ENCODE data around the gene DLG2. TPM values are rescaled to one million over a fixed set of nuclear protein-coding genes. Genes with fewer than 3 reads are reported as not detected.
"Not testable (repeated sequence)": the region's sequence is repeated elsewhere in the genome, so short reads cannot be mapped to it uniquely, and the experiment has no call there.

DLG2 gene
- total RNA-seq, 4 donors from 2014 or later, result 37.9 to 71.5 (median 44.9) TPM

GRCh38 chr11:83600661-83601060, 2026.5 kb downstream of the DLG2 start:
- DNase-seq (ENCODE audit: low spot score in 2 of 2), result no peak
- WGBS, result 38% methylated on average over 1 of the region's 1 CpG
- peaks cover 7% of the 10 kb centered on the region for H3K4me1 ChIP-seq
- H3K36me3 ChIP-seq, result no peaks in the 10 kb centered on the region
- H3K27me3 ChIP-seq, result no peaks in the 10 kb centered on the region
- H3K9me3 ChIP-seq, result no peaks in the 10 kb centered on the region
- peak overlapping the region; percentile 9 for H3K27ac ChIP-seq
- no peak overlapping the region for H3K4me3 ChIP-seq
- TF ChIP-seq POLR2A (IDR thresholded peaks at IDR 0.05), result no peak
- no peak for TF ChIP-seq POLR2AphosphoS5 (IDR thresholded peaks at IDR 0.05)
- TF ChIP-seq EP300 (IDR thresholded peaks at IDR 0.05), result no peak
- no peak for TF ChIP-seq CTCF (IDR thresholded peaks at IDR 0.05)

GRCh38 chr11:83599066-83599465, 2028.1 kb downstream of the DLG2 start:
- WGBS, result 88% methylated on average over 3 of the region's 3 CpGs
- no peaks in the 10 kb centered on the region for H3K9me3 ChIP-seq
- H3K4me3 ChIP-seq, result no peak overlapping the region
- H3K36me3 ChIP-seq, result no peaks in the 10 kb centered on the region
- no peak for DNase-seq (ENCODE audit: low spot score in 2 of 2)
- no peaks in the 10 kb centered on the region for H3K27me3 ChIP-seq
- H3K27ac ChIP-seq, result no peak overlapping the region
- peaks cover 7% of the 10 kb centered on the region for H3K4me1 ChIP-seq
- no peak for TF ChIP-seq POLR2AphosphoS5 (IDR thresholded peaks at IDR 0.05)
- no peak for TF ChIP-seq EP300 (IDR thresholded peaks at IDR 0.05)
- no peak for TF ChIP-seq CTCF (IDR thresholded peaks at IDR 0.05)
- no peak for TF ChIP-seq POLR2A (IDR thresholded peaks at IDR 0.05)

GRCh38 chr11:83587797-83588196, 2039.3 kb downstream of the DLG2 start:
- not testable (repeated sequence) for H3K36me3 ChIP-seq; H3K27me3 ChIP-seq; DNase-seq (ENCODE audit: low spot score in 2 of 2); H3K4me1 ChIP-seq; H3K27ac ChIP-seq; H3K9me3 ChIP-seq; H3K4me3 ChIP-seq
- WGBS, result 75% methylated on average over 13 of the region's 14 CpGs

GRCh38 chr11:83583757-83584366, 2043.3 kb downstream of the DLG2 start:
- 89% methylated on average over 3 of the region's 3 CpGs for WGBS
- Histone ChIP-seq H3K27me3 (no peaks in the 10 kb centered on the region), H3K4me3 (no peak overlapping the region), H3K27ac (no peak overlapping the region), H3K36me3 (no peaks in the 10 kb centered on the region), H3K4me1 (no peaks in the 10 kb centered on the region), H3K9me3 (no peaks in the 10 kb centered on the region)
- DNase-seq (ENCODE audit: low spot score in 2 of 2), result no peak
- TF ChIP-seq POLR2AphosphoS5 (IDR thresholded peaks at IDR 0.05) (no peak), EP300 (IDR thresholded peaks at IDR 0.05) (no peak)

- H3K9me3 ChIP-seq, result no peaks in the 10 kb centered on the region
- TF ChIP-seq POLR2AphosphoS5 (IDR thresholded peaks at IDR 0.05) (no peak), EP300 (IDR thresholded peaks at IDR 0.05) (no peak), CTCF (IDR thresholded peaks at IDR 0.05) (no peak), POLR2A (IDR thresholded peaks at IDR 0.05) (no peak)
- no peak overlapping the region for H3K27ac ChIP-seq
- H3K27me3 ChIP-seq, result no peaks in the 10 kb centered on the region
- no peak for DNase-seq (ENCODE audit: low spot score in 2 of 2)
- no peaks in the 10 kb centered on the region for H3K36me3 ChIP-seq
- peaks cover 4% of the 10 kb centered on the region for H3K4me1 ChIP-seq
- no peak overlapping the region for H3K4me3 ChIP-seq
- 59% methylated on average over 2 of the region's 2 CpGs for WGBS
These were observed 2052.6 kb downstream of the DLG2 start for GRCh38 chr11:83574519-83574918.

GRCh38 chr11:83572581-83573496, 2054.3 kb downstream of the DLG2 start:
- DNase-seq (ENCODE audit: low spot score in 2 of 2), result no peak
- no peak for TF ChIP-seq EP300 (IDR thresholded peaks at IDR 0.05)
- TF ChIP-seq POLR2AphosphoS5 (IDR thresholded peaks at IDR 0.05), result no peak
- no peaks in the 10 kb centered on the region for H3K27me3 ChIP-seq
- peaks cover 4% of the 10 kb centered on the region for H3K4me1 ChIP-seq
- H3K4me3 ChIP-seq, result no peak overlapping the region
- no peaks in the 10 kb centered on the region for H3K36me3 ChIP-seq
- no peak overlapping the region for H3K27ac ChIP-seq
- H3K9me3 ChIP-seq, result no peaks in the 10 kb centered on the region
- 61% methylated on average over 5 of the region's 5 CpGs for WGBS

Data from suprapubic skin (tissue), 4 donors.